SK-N-SH treated with all-trans-retinoic acid at 6 μM for 48 hours (cell line): Measurements from ENCODE around the gene YPEL4.

Experiments
- ATAC-seq: fragments of 200-7000 bp; cut with Tn5 transposase; 3 replicates; pipeline ENCODE4 v1.9.1; 2020; ENCODE audit warnings: mild to moderate bottlenecking, moderate library complexity
- ARNTL ChIP-seq: fragments of 450-650 bp; formaldehyde crosslinking; IDR thresholded peaks from 2 replicates; pipeline ENCODE4 v1.5.0; 2020; ENCODE audit warnings: low read depth, mild to moderate bottlenecking, moderate library complexity, borderline replicate concordance
- BACH2 ChIP-seq: fragments of 250-450 bp; sonication (Bioruptor Pico); IDR thresholded peaks from 2 replicates; pipeline ENCODE4 v1.9.0; 2021; ENCODE audit warnings: mild to moderate bottlenecking, borderline replicate concordance
- CREB5 ChIP-seq: fragments of 250-450 bp; sonication (Bioruptor Pico); IDR thresholded peaks from 2 replicates; pipeline ENCODE4 v1.5.1; 2020; ENCODE audit warnings: low read depth, mild to moderate bottlenecking, moderate library complexity
- CSDC2 ChIP-seq: fragments of 250-450 bp; sonication (Bioruptor Pico); IDR thresholded peaks from 2 replicates; pipeline ENCODE4 v1.5.0; 2020; ENCODE audit warnings: mild to moderate bottlenecking, moderate library complexity
- ESRRG ChIP-seq: fragments of 250-450 bp; sonication (Bioruptor Pico); IDR thresholded peaks from 2 replicates; pipeline ENCODE4 v1.6.1; 2021; ENCODE audit warnings: mild to moderate bottlenecking
- ISL1 ChIP-seq: fragments of 250-450 bp; sonication (Bioruptor Pico); IDR thresholded peaks from 2 replicates; pipeline ENCODE4 v2.1.2; 2022; ENCODE audit warnings: mild to moderate bottlenecking, moderate library complexity
- OSR1 ChIP-seq: fragments of 250-450 bp; sonication (Bioruptor Pico); IDR thresholded peaks from 2 replicates; pipeline ENCODE4 v1.8.0; 2022; ENCODE audit warnings: moderate library complexity, mild to moderate bottlenecking, inconsistent platforms
- PATZ1 ChIP-seq: fragments of 250-450 bp; sonication (Bioruptor Pico); IDR thresholded peaks from 2 replicates; pipeline ENCODE4 v1.8.0; 2020; ENCODE audit warnings: mild to moderate bottlenecking, moderate library complexity, borderline replicate concordance
- PPARA ChIP-seq: fragments of 250-450 bp; sonication (Bioruptor Pico); IDR thresholded peaks from 2 replicates; pipeline ENCODE4 v1.5.0; 2020; ENCODE audit warnings: mild to moderate bottlenecking, borderline replicate concordance
- RARB ChIP-seq: fragments of 250-450 bp; sonication (Bioruptor Pico); IDR thresholded peaks from 2 replicates; pipeline ENCODE4 v1.8.0; 2021; ENCODE audit warnings: mild to moderate bottlenecking, moderate library complexity
- SNAI2 ChIP-seq: fragments of 250-450 bp; sonication (Bioruptor Pico); IDR thresholded peaks from 2 replicates; pipeline ENCODE4 v1.5.0; 2020; ENCODE audit warnings: mild to moderate bottlenecking, moderate library complexity
- TCF4 ChIP-seq: fragments of 250-450 bp; sonication (Bioruptor Pico); IDR thresholded peaks from 2 replicates; pipeline ENCODE4 v1.8.0; 2021; ENCODE audit warnings: mild to moderate bottlenecking, moderate library complexity, borderline replicate concordance
- TOX ChIP-seq: fragments of 250-450 bp; sonication (Bioruptor Pico); IDR thresholded peaks from 2 replicates; pipeline ENCODE4 v1.8.0; 2021; ENCODE audit warnings: mild to moderate bottlenecking, moderate library complexity, borderline replicate concordance
- TSHZ2 ChIP-seq: fragments of 250-450 bp; sonication (Bioruptor Pico); IDR thresholded peaks from 2 replicates; pipeline ENCODE4 v1.5.0; 2020; ENCODE audit warnings: mild to moderate bottlenecking, moderate library complexity
- ZC3H10 ChIP-seq: fragments of 250-450 bp; sonication (Bioruptor Pico); IDR thresholded peaks from 2 replicates; pipeline ENCODE4 v1.5.1; 2021; ENCODE audit warnings: mild to moderate bottlenecking, moderate library complexity
- ZFP3 ChIP-seq: fragments of 250-450 bp; sonication (Bioruptor Pico); IDR thresholded peaks from 2 replicates; pipeline ENCODE4 v1.5.0; 2020; ENCODE audit warnings: mild to moderate bottlenecking, moderate library complexity
- ZFP30 ChIP-seq: fragments of 450-650 bp; formaldehyde crosslinking; IDR thresholded peaks from 2 replicates; pipeline ENCODE4 v1.5.0; 2022; ENCODE audit warnings: mild to moderate bottlenecking, moderate library complexity
- ZNF565 ChIP-seq: fragments of 450-650 bp; formaldehyde crosslinking; conservative IDR thresholded peaks from 2 replicates; pipeline ENCODE4 v1.5.0; 2020; ENCODE audit warnings: low read depth, mild to moderate bottlenecking, moderate library complexity
- ZNF70 ChIP-seq: fragments of 450-650 bp; formaldehyde crosslinking; IDR thresholded peaks from 2 replicates; pipeline ENCODE4 v1.5.0; 2020; ENCODE audit warnings: mild to moderate bottlenecking, moderate library complexity
- TF ChIP-seq, protein P1 (sequence below): fragments of 250-450 bp; sonication (Bioruptor Pico); IDR thresholded peaks from 2 replicates; pipeline ENCODE4 v1.8.0; 2021; ENCODE audit warnings: low read depth, mild to moderate bottlenecking, moderate library complexity, borderline replicate concordance
- TF ChIP-seq, protein P2 (sequence below): fragments of 250-450 bp; sonication (Bioruptor Pico); IDR thresholded peaks from 2 replicates; pipeline ENCODE4 v1.5.1; 2021; ENCODE audit warnings: mild to moderate bottlenecking, moderate library complexity

Gene YPEL4

DNA sequence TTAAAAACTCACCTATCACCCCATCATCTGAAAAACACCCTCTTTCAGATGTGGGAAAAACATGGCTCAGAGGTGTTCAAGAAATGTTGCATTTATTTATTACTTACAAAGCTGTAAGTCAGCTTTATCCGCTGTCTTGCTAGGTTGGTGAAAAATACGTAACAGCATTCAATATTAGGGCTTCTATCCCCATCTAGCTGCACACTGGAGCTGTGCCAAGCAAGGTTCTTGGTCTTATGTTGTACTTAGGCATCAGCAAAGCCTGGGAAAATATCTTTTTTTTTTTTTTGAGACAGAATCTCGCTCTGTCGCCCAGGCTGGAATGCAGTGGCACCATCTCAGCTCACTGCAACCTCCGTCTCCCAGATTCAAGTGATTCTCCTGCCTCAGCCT, 44.7 kb downstream of the YPEL4 start:
- no peak for TF ChIP-seq SNAI2
- TF ChIP-seq ISL1 (CRISPR knock-in tag) = no peak
- TF ChIP-seq, protein P1, sequence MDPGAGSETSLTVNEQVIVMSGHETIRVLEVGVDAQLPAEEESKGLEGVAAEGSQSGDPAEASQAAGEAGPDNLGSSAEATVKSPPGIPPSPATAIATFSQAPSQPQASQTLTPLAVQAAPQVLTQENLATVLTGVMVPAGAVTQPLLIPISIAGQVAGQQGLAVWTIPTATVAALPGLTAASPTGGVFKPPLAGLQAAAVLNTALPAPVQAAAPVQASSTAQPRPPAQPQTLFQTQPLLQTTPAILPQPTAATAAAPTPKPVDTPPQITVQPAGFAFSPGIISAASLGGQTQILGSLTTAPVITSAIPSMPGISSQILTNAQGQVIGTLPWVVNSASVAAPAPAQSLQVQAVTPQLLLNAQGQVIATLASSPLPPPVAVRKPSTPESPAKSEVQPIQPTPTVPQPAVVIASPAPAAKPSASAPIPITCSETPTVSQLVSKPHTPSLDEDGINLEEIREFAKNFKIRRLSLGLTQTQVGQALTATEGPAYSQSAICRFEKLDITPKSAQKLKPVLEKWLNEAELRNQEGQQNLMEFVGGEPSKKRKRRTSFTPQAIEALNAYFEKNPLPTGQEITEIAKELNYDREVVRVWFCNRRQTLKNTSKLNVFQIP (CRISPR knock-in tag) = no peak
- TF ChIP-seq TCF4 (CRISPR knock-in tag) = no peak
- TF ChIP-seq CSDC2 = no peak
- TF ChIP-seq CREB5 (CRISPR knock-in tag) = no peak
- TF ChIP-seq RARB (CRISPR knock-in tag) = no peak
- TF ChIP-seq ZC3H10 (CRISPR knock-in tag) = no peak
- TF ChIP-seq ARNTL (CRISPR knock-in tag) = no peak
- TF ChIP-seq, protein P2, sequence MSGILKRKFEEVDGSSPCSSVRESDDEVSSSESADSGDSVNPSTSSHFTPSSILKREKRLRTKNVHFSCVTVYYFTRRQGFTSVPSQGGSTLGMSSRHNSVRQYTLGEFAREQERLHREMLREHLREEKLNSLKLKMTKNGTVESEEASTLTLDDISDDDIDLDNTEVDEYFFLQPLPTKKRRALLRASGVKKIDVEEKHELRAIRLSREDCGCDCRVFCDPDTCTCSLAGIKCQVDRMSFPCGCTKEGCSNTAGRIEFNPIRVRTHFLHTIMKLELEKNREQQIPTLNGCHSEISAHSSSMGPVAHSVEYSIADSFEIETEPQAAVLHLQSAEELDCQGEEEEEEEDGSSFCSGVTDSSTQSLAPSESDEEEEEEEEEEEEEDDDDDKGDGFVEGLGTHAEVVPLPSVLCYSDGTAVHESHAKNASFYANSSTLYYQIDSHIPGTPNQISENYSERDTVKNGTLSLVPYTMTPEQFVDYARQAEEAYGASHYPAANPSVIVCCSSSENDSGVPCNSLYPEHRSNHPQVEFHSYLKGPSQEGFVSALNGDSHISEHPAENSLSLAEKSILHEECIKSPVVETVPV (CRISPR knock-in tag) = no peak

GRCh38 chr11:57604296-57605027, 45.2 kb downstream of the YPEL4 start:
- no peak for ATAC-seq
- TF ChIP-seq, protein P1 (CRISPR knock-in tag) = no peak
- no peak for TF ChIP-seq OSR1 (CRISPR knock-in tag)
- no peak for TF ChIP-seq TOX
- no peak for TF ChIP-seq ARNTL (CRISPR knock-in tag)
- no peak for TF ChIP-seq ZNF565 (CRISPR knock-in tag)
- TF ChIP-seq TSHZ2 (CRISPR knock-in tag) = no peak
- no peak for TF ChIP-seq ZNF70
- no peak for TF ChIP-seq SNAI2
- no peak for TF ChIP-seq TCF4 (CRISPR knock-in tag)
- TF ChIP-seq BACH2 = no peak
- TF ChIP-seq, protein P2 (CRISPR knock-in tag) = no peak
- no peak for TF ChIP-seq RARB (CRISPR knock-in tag)
- TF ChIP-seq ZFP30 (CRISPR knock-in tag) = no peak
- TF ChIP-seq PATZ1 (CRISPR knock-in tag) = no peak
- no peak for TF ChIP-seq ZFP3 (CRISPR knock-in tag)
- no peak for TF ChIP-seq ZC3H10 (CRISPR knock-in tag)
- TF ChIP-seq CSDC2 = no peak
- no peak for TF ChIP-seq PPARA
- TF ChIP-seq ESRRG (CRISPR knock-in tag) = no peak

More for the DNA sequence above, 44.7 kb downstream of the YPEL4 start:
- no peak for ATAC-seq
